Activated naive CD4-positive, alpha-beta T cell treated with anti-CD3 and anti-CD28 coated beads, Interleukin-2, amount 10 ng/mL, durations not matched to agents 7 days and 5 days (primary cell): ENCODE results near the gene CATSPERZ.
"Not testable (repeated sequence)": the region's sequence is repeated elsewhere in the genome, so short reads cannot be mapped to it uniquely, and the experiment has no call there.

Source experiments
- CTCF ChIA-PET: fragments of 350-600 bp; sonication (Branson Sonifier 250); formaldehyde crosslinking; loops from one replicate; lab custom pipeline; 2021; ENCODE audit warnings: antibody characterized with exemption; lab: Charles Lee
- DNase-seq: peaks from one replicate; pipeline ENCODE4 v3.0.0-alpha.2; 2020
- H3K27ac Mint-ChIP-seq: one replicate; pipeline ENCODE4 v1.8.0; 2021; ENCODE audit warnings: mild to moderate bottlenecking, moderate library complexity, mixed read lengths
- H3K27me3 Mint-ChIP-seq: one replicate; pipeline ENCODE4 v1.8.0; 2021; ENCODE audit warnings: mild to moderate bottlenecking, mixed read lengths
- H3K36me3 Mint-ChIP-seq: one replicate; pipeline ENCODE4 v1.8.0; 2021; ENCODE audit warnings: mixed read lengths
- H3K4me1 Mint-ChIP-seq: one replicate; pipeline ENCODE4 v1.8.0; 2021; ENCODE audit warnings: mixed read lengths
- H3K4me3 Mint-ChIP-seq: one replicate; pipeline ENCODE4 v1.8.0; 2021; ENCODE audit warnings: mild to moderate bottlenecking, moderate library complexity, mixed read lengths
- H3K9me3 Mint-ChIP-seq: one replicate; pipeline ENCODE4 v1.8.0; 2021; ENCODE audit warnings: mixed read lengths

The CATSPERZ gene

GRCh38 chr11:64306876-64307622 lies 6.9 kb downstream of the CATSPERZ start:
- peaks cover 14% of the 10 kb centered on the region for H3K36me3 Mint-ChIP-seq
- peaks cover 37% of the 10 kb centered on the region for H3K4me1 Mint-ChIP-seq
- no peak for DNase-seq
- H3K27ac Mint-ChIP-seq = peak overlapping the region; percentile 95
- H3K9me3 Mint-ChIP-seq = no peaks in the 10 kb centered on the region
- CTCF ChIA-PET = interaction anchor here (0.8 to 1.3 kb wide), 3 partner anchors 10 to 48 kb away, joined by 3 to 5 read pairs (median 4); partner anchors contain the start of genes PRDX5 and TRMT112
- H3K4me3 Mint-ChIP-seq = peak overlapping the region; percentile 89
- H3K27me3 Mint-ChIP-seq = peaks cover 4% of the 10 kb centered on the region

GRCh38 chr11:64307795-64308194 lies 7.6 kb downstream of the CATSPERZ start:
- Mint-ChIP-seq H3K4me3 (peak overlapping the region; percentile 45), H3K27ac (peak overlapping the region; percentile 76), H3K36me3 (peaks cover 14% of the 10 kb centered on the region), H3K4me1 (peaks cover 40% of the 10 kb centered on the region)
- not testable (repeated sequence) for DNase-seq, H3K9me3 Mint-ChIP-seq, H3K27me3 Mint-ChIP-seq
- CTCF ChIA-PET = interaction anchor here (0.8 to 1.3 kb wide), 2 partner anchors 10 to 47 kb away, joined by 4 to 5 read pairs; partner anchors contain the start of genes PRDX5 and TRMT112

- Mint-ChIP-seq H3K4me1 (peaks cover 43% of the 10 kb centered on the region), H3K27ac (peak overlapping the region; percentile 67), H3K4me3 (no peak overlapping the region)
Observed at GRCh38 chr11:64312947-64313346, 12.8 kb downstream of the CATSPERZ start.

GRCh38 chr11:64313491-64314145 lies 13.5 kb downstream of the CATSPERZ start:
- Mint-ChIP-seq H3K27ac (peak overlapping the region; percentile 67), H3K36me3 (peaks cover 31% of the 10 kb centered on the region), H3K4me3 (no peak overlapping the region), H3K9me3 (no peaks in the 10 kb centered on the region), H3K4me1 (peaks cover 48% of the 10 kb centered on the region), H3K27me3 (no peaks in the 10 kb centered on the region)
- CTCF ChIA-PET = interaction anchor here (1.3 kb wide), 1 partner anchor 18 kb away, joined by 4 read pairs; no protein-coding TSS in a partner anchor
- no peak for DNase-seq

More at GRCh38 chr11:64312947-64313346, 12.8 kb downstream of the CATSPERZ start:
- H3K27me3 Mint-ChIP-seq = no peaks in the 10 kb centered on the region
- H3K9me3 Mint-ChIP-seq = no peaks in the 10 kb centered on the region
- H3K36me3 Mint-ChIP-seq = peaks cover 28% of the 10 kb centered on the region
- DNase-seq = no peak
- CTCF ChIA-PET = no interaction called here

- peak overlapping the region; percentile 8 for H3K27ac Mint-ChIP-seq
- no peaks in the 10 kb centered on the region for H3K9me3 Mint-ChIP-seq
- CTCF ChIA-PET = interaction anchor here (1.3 kb wide), 1 partner anchor 18 kb away, joined by 4 read pairs; no protein-coding TSS in a partner anchor
- DNase-seq = no peak
- no peaks in the 10 kb centered on the region for H3K27me3 Mint-ChIP-seq
- H3K4me1 Mint-ChIP-seq = peaks cover 54% of the 10 kb centered on the region
- H3K4me3 Mint-ChIP-seq = no peak overlapping the region
- peaks cover 31% of the 10 kb centered on the region for H3K36me3 Mint-ChIP-seq
Observed at GRCh38 chr11:64314146-64314804, 14.1 kb downstream of the CATSPERZ start.

- H3K27me3 Mint-ChIP-seq = no peaks in the 10 kb centered on the region
- H3K4me3 Mint-ChIP-seq = no peak overlapping the region
- H3K36me3 Mint-ChIP-seq = peaks cover 31% of the 10 kb centered on the region
- no peaks in the 10 kb centered on the region for H3K9me3 Mint-ChIP-seq
- DNase-seq = no peak
- CTCF ChIA-PET = interaction anchor here (1.3 kb wide), 1 partner anchor 17 kb away, joined by 4 read pairs; no protein-coding TSS in a partner anchor
- peak overlapping the region; percentile 37 for H3K27ac Mint-ChIP-seq
- peaks cover 58% of the 10 kb centered on the region for H3K4me1 Mint-ChIP-seq
Observed at GRCh38 chr11:64314805-64315561, 14.8 kb downstream of the CATSPERZ start.

GRCh38 chr11:64315667-64316526 lies 15.7 kb downstream of the CATSPERZ start:
- DNase-seq, H3K9me3 Mint-ChIP-seq, H3K27me3 Mint-ChIP-seq: not testable (repeated sequence)
- CTCF ChIA-PET = interaction anchor here (2.2 to 3.3 kb wide), 3 partner anchors 16 to 44 kb away, joined by 9 to 46 read pairs (median 24); partner anchors contain the start of gene RPS6KA4
- Mint-ChIP-seq H3K4me3 (peak overlapping the region; percentile 97), H3K27ac (peak overlapping the region; percentile 100), H3K4me1 (peaks cover 62% of the 10 kb centered on the region), H3K36me3 (peaks cover 37% of the 10 kb centered on the region)

- DNase-seq = peak; percentile 57
- Mint-ChIP-seq H3K36me3 (peaks cover 44% of the 10 kb centered on the region), H3K9me3 (no peaks in the 10 kb centered on the region), H3K4me3 (peak overlapping the region; percentile 97), H3K27me3 (no peaks in the 10 kb centered on the region), H3K4me1 (peaks cover 62% of the 10 kb centered on the region), H3K27ac (peak overlapping the region; percentile 100)
- CTCF ChIA-PET = interaction anchor here (0.6 to 3.3 kb wide), 13 partner anchors 9 to 111 kb away, joined by 4 to 46 read pairs (median 9); partner anchors contain the start of genes CCDC88B, ESRRA, FERMT3 and RPS6KA4
Observed at GRCh38 chr11:64316672-64317324, 16.6 kb downstream of the CATSPERZ start.

GRCh38 chr11:64317325-64317960 lies 17.3 kb downstream of the CATSPERZ start, which contains the start of gene TRMT112:
Gene TRMT112, minus strand, starts transcription at chr11:64317559. Its CDS starts 33 bp downstream, at chr11:64317526.
- Mint-ChIP-seq H3K4me1 (peaks cover 62% of the 10 kb centered on the region), H3K27ac (peak within 1 kb of the TSS; percentile 100), H3K9me3 (no peaks in the 10 kb centered on the region), H3K36me3 (peaks cover 46% of the 10 kb centered on the region), H3K27me3 (no peaks in the 10 kb centered on the region), H3K4me3 (peak within 1 kb of the TSS; percentile 97)
- DNase-seq = peak; percentile 99
- CTCF ChIA-PET = interaction anchor here (0.6 to 3.3 kb wide), 23 partner anchors 10 to 1588 kb away, joined by 3 to 46 read pairs (median 6); partner anchors contain the start of genes CATSPERZ, CCDC88B, ESRRA and FERMT3

- Mint-ChIP-seq H3K27me3 (no peaks in the 10 kb centered on the region), H3K27ac (peak within 1 kb of the TSS; percentile 100), H3K36me3 (peaks cover 42% of the 10 kb centered on the region), H3K4me1 (peaks cover 55% of the 10 kb centered on the region), H3K9me3 (no peaks in the 10 kb centered on the region), H3K4me3 (peak within 1 kb of the TSS; percentile 97)
- CTCF ChIA-PET = interaction anchor here (0.6 to 3.3 kb wide), 22 partner anchors 9 to 1588 kb away, joined by 3 to 46 read pairs (median 6); partner anchors contain the start of genes CATSPERZ, CCDC88B, ESRRA and FERMT3
- DNase-seq = peak; percentile 97
Observed at GRCh38 chr11:64317961-64318765, 18.0 kb downstream of the CATSPERZ start, which contains the start of gene PRDX5. Gene PRDX5, plus strand, starts transcription at chr11:64318121. Its CDS starts 95 bp downstream, at chr11:64318216.
